ENCODE data around the gene BLOC1S3. TPM values are rescaled to one million over a fixed set of nuclear protein-coding genes. Genes with fewer than 3 reads are reported as not detected.
"Not testable (repeated sequence)": the region's sequence is repeated elsewhere in the genome, so short reads cannot be mapped to it uniquely, and the experiment has no call there.

BLOC1S3 gene
- total RNA-seq, 1 donor from 2014 or later, result 11.5 TPM

DNA sequence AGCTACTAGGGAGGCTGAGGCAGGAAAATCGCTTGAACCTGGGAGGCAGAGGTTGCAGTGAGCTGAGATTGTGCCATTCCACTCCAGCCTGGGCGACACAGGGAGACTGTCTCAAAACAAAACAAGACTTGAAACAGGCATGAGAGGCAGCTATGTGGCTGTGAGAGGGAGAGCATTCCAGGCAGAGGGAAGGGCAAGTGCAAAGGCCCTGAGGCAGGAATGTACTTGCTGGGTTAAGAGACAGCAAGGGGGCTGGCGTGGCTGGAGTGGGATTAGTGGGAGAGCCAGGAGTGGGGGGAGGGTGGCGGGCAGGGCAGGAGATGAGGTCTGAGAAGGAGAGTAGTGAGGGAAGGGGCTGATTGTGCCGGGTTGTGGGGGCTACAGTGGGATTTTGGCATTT lies 45.3 kb downstream of the BLOC1S3 start:
- TF ChIP-seq, protein P1, sequence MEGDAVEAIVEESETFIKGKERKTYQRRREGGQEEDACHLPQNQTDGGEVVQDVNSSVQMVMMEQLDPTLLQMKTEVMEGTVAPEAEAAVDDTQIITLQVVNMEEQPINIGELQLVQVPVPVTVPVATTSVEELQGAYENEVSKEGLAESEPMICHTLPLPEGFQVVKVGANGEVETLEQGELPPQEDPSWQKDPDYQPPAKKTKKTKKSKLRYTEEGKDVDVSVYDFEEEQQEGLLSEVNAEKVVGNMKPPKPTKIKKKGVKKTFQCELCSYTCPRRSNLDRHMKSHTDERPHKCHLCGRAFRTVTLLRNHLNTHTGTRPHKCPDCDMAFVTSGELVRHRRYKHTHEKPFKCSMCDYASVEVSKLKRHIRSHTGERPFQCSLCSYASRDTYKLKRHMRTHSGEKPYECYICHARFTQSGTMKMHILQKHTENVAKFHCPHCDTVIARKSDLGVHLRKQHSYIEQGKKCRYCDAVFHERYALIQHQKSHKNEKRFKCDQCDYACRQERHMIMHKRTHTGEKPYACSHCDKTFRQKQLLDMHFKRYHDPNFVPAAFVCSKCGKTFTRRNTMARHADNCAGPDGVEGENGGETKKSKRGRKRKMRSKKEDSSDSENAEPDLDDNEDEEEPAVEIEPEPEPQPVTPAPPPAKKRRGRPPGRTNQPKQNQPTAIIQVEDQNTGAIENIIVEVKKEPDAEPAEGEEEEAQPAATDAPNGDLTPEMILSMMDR (conservative IDR thresholded peaks at IDR 0.05; ENCODE audit: low read depth, low read length), result no peak
- no peak overlapping the region for H3K4me3 ChIP-seq (ENCODE audit: low read depth, low read length)
- DNase-seq (ENCODE audit: low read depth), result no peak

DNA sequence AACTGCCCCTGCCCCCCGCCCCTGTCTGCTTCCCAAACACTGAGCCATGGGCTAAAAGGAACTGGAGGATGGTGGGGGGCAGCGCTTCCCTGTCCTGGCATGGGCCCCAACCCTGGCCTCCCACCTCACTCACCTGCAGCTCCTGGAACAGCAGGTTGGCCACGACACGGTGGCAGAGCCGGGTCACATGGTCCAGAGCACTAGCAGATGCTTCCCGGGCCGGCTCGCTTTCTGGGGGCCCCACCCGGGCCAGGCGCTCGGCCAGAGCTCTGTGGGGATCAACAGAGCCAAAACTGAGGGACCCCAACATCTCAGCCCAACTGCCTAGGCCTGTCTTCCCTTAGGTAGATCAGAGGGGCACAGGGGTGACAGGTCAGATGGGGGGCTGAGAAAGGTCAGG lies 46.1 kb downstream of the BLOC1S3 start:
- no peak for DNase-seq (ENCODE audit: low read depth)
- TF ChIP-seq, protein P1 (conservative IDR thresholded peaks at IDR 0.05; ENCODE audit: low read depth, low read length), result no peak
- no peak overlapping the region for H3K4me3 ChIP-seq (ENCODE audit: low read depth, low read length)

DNA sequence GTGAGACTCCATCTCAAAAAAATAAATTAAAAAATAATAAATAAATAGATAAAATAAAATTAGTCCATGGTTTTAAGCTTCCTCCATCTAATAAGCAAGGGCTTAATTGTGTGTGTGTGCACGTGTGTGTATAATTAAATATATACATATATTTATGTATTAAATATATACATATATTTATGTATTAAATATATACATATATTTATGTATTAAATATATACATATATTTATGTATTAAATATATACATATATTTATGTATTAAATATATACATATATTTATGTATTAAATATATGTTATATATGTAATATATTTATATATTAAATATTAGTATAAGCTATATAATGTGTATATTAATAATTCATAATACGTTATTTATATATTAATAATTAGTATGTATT lies 50.5 kb downstream of the BLOC1S3 start:
- H3K4me3 ChIP-seq (ENCODE audit: low read depth, low read length); DNase-seq (ENCODE audit: low read depth): not testable (repeated sequence)

Other genes starting within 250 kb of the BLOC1S3 start
- gene APOC4, start 236.5 kb upstream of the BLOC1S3 start, total RNA-seq, result not detected in 2 replicates
- not detected in 2 replicates for gene APOC2, start 232.7 kb upstream of the BLOC1S3 start, total RNA-seq
- 39.6 and 56.3 TPM in 2 replicates for gene CLPTM1, start 223.4 kb upstream of the BLOC1S3 start, total RNA-seq
- gene RELB, start 177.3 kb upstream of the BLOC1S3 start, total RNA-seq, result 28.3 and 40.2 TPM in 2 replicates
- gene CLASRP, start 139.7 kb upstream of the BLOC1S3 start, total RNA-seq, result 38.8 and 58.1 TPM in 2 replicates
- 1.7 and 3.0 TPM in 2 replicates for gene ZNF296, start 102.3 kb upstream of the BLOC1S3 start, total RNA-seq
- 38.2 and 58.2 TPM in 2 replicates for gene GEMIN7, start 99.5 kb upstream of the BLOC1S3 start, total RNA-seq
- gene PPP1R37, start 85.6 kb upstream of the BLOC1S3 start, total RNA-seq, result 42.5 and 64.0 TPM in 2 replicates
- 0.29 TPM in 1 of 2 replicates, not detected in the other for gene NKPD1, start 17.8 kb upstream of the BLOC1S3 start, total RNA-seq
- gene TRAPPC6A, start 547 bp upstream of the BLOC1S3 start, total RNA-seq, result 9.5 and 16.5 TPM in 2 replicates
- 0.12 TPM in 1 of 2 replicates, not detected in the other for gene EXOC3L2, start 66.6 kb downstream of the BLOC1S3 start, total RNA-seq
- gene MARK4, start 72.5 kb downstream of the BLOC1S3 start, total RNA-seq, result 12.6 and 15.0 TPM in 2 replicates
- gene CKM, start 144.1 kb downstream of the BLOC1S3 start, total RNA-seq, result not detected in 2 replicates
- 4.0 and 7.8 TPM in 2 replicates for gene KLC3, start 162.0 kb downstream of the BLOC1S3 start, total RNA-seq
- gene ERCC2, start 191.8 kb downstream of the BLOC1S3 start, total RNA-seq, result 32.2 and 34.8 TPM in 2 replicates
- gene PPP1R13L, start 226.3 kb downstream of the BLOC1S3 start, total RNA-seq, result 15.2 and 16.8 TPM in 2 replicates
- gene POLR1G, start 227.9 kb downstream of the BLOC1S3 start, total RNA-seq, result 14.5 and 30.7 TPM in 2 replicates
- 66.6 and 71.6 TPM in 2 replicates for gene ERCC1, start 245.1 kb downstream of the BLOC1S3 start, total RNA-seq